B cell (primary cell): ENCODE results near the gene PSMD3. TPM values are rescaled to one million over a fixed set of nuclear protein-coding genes. Genes with fewer than 3 reads are reported as not detected.

Source experiments
- ATAC-seq: fragments of 200-7000 bp; cut with Tn5 transposase; one replicate; pipeline ENCODE4 v1.10.0; 2021; ENCODE audit warnings: low read depth, mild to moderate bottlenecking, moderate number of reproducible peaks, moderate library complexity
- CTCF ChIA-PET: fragments of 350-600 bp; sonication (Branson Sonifier 250); formaldehyde crosslinking; loops from one replicate; lab custom pipeline; 2021; ENCODE audit warnings: antibody characterized with exemption, inconsistent platforms; lab: Charles Lee
- POLR2A ChIA-PET: fragments of 350-600 bp; sonication (Branson Sonifier 250); formaldehyde crosslinking; loops from one replicate; lab custom pipeline; 2021; ENCODE audit warnings: antibody characterized with exemption; lab: Charles Lee
- DNase-seq: peaks from one replicate; pipeline ENCODE4 v3.0.0; 2013
- H2AFZ ChIP-seq: 2 replicates; pipeline ENCODE4 v1.6.1; 2012; ENCODE audit warnings: mild to moderate bottlenecking, low read depth, low read length; ENCODE audit not compliant: insufficient read depth, poor library complexity, severe bottlenecking
- H3K27ac ChIP-seq, 2 donors: 1 replicate in 1 of 2; 2 replicates in 1 of 2; pipeline ENCODE4 v1.5.1; 2012 to 2013; ENCODE audit warnings: low read length in 2 of 2, mild to moderate bottlenecking in 2 of 2, moderate library complexity in 1 of 2
- H3K27me3 ChIP-seq, 4 experiments: fragments of 200-600 bp in 1 of 4; sonication (generic) in 1 of 4; replicated peaks in 1 of 4; 1 replicate in 2 of 4; 2 replicates in 2 of 4; pipeline versions ENCODE4 v1.6.1 to v1.7.0; 2013 to 2016; ENCODE audit warnings: low read length in 3 of 4, mild to moderate bottlenecking in 2 of 4, mixed read lengths in 1 of 4, moderate library complexity in 1 of 4; ENCODE audit not compliant: insufficient read depth in 4 of 4, control insufficient read depth in 3 of 4; ENCODE audit errors: control extremely low read depth in 1 of 4
- H3K36me3 ChIP-seq, 2 experiments: replicated peaks in 1 of 2; 1 replicate in 1 of 2; 2 replicates in 1 of 2; pipeline versions ENCODE4 v1.6.1 to v1.7.1; 2013; ENCODE audit warnings: low read length in 1 of 2; ENCODE audit not compliant: insufficient read depth in 2 of 2, control insufficient read depth in 1 of 2; ENCODE audit errors: control extremely low read depth in 1 of 2, extremely low read depth in 1 of 2
- H3K4me1 ChIP-seq, 2 donors: fragments of 200-600 bp in 1 of 2; sonication (generic) in 1 of 2; 1 replicate in 1 of 2; 2 replicates in 1 of 2; pipeline versions ENCODE4 v1.5.1 to v1.6.1; 2013 to 2017; ENCODE audit warnings: low read length in 2 of 2; ENCODE audit not compliant: control insufficient read depth in 2 of 2, insufficient read depth in 2 of 2
- H3K4me2 ChIP-seq: replicated peaks from 2 replicates; pipeline ENCODE3; 2012; ENCODE audit warnings: mild to moderate bottlenecking, low read depth, low read length; ENCODE audit not compliant: poor library complexity, severe bottlenecking
- H3K4me3 ChIP-seq, 5 experiments: fragments of 200-600 bp in 1 of 5; sonication (generic) in 1 of 5; 1 replicate in 3 of 5; 2 replicates in 2 of 5; pipeline versions ENCODE4 v1.5.1 to v1.7.0; 2011 to 2016; ENCODE audit warnings: low read length in 4 of 5, mild to moderate bottlenecking in 4 of 5, low read depth in 2 of 5, control low read depth in 1 of 5, moderate library complexity in 1 of 5; ENCODE audit not compliant: insufficient read depth in 1 of 5; ENCODE audit errors: control extremely low read depth in 1 of 5, extremely low read depth in 1 of 5
- H3K79me2 ChIP-seq: fragments of 200-600 bp; sonication (generic); one replicate; pipeline ENCODE4 v1.6.0; 2016; ENCODE audit warnings: low read length; ENCODE audit not compliant: control insufficient read depth, insufficient read depth
- H3K9ac ChIP-seq: fragments of 200-600 bp; sonication (generic); 2 replicates; pipeline ENCODE4 v1.6.1; 2017; ENCODE audit warnings: mild to moderate bottlenecking, low read length, moderate library complexity
- H3K9me3 ChIP-seq, 3 donors: one replicate each; pipeline versions ENCODE4 v1.6.1 to v1.7.1; 2013; ENCODE audit warnings: low read length in 2 of 3; ENCODE audit not compliant: control insufficient read depth in 2 of 3, insufficient read depth in 1 of 3; ENCODE audit errors: control extremely low read depth in 1 of 3
- H4K20me1 ChIP-seq: 2 replicates; pipeline ENCODE4 v1.6.0; 2012; ENCODE audit warnings: mild to moderate bottlenecking, low read length; ENCODE audit not compliant: insufficient read depth, control insufficient read depth, poor library complexity, severe bottlenecking
- H3K27ac Mint-ChIP-seq: one replicate; pipeline ENCODE4 v1.8.0; 2021; ENCODE audit warnings: mixed read lengths
- H3K27me3 Mint-ChIP-seq: one replicate; pipeline ENCODE4 v1.8.0; 2021; ENCODE audit warnings: mixed read lengths
- H3K4me1 Mint-ChIP-seq: one replicate; pipeline ENCODE4 v1.8.0; 2021; ENCODE audit warnings: mixed read lengths
- H3K4me3 Mint-ChIP-seq: one replicate; pipeline ENCODE4 v1.8.0; 2021; ENCODE audit warnings: mixed read lengths
- H3K9me3 Mint-ChIP-seq: one replicate; pipeline ENCODE4 v1.8.0; 2022; ENCODE audit warnings: mixed read lengths; ENCODE audit not compliant: insufficient read depth
- CTCF ChIP-seq: fragments of 200-600 bp; IDR thresholded peaks from one replicate; pipeline ENCODE4 v1.8.0; 2022; ENCODE audit warnings: antibody characterized with exemption, mild to moderate bottlenecking
- EZH2 ChIP-seq: IDR thresholded peaks from 2 replicates; pipeline ENCODE4 v1.6.1; 2012; ENCODE audit warnings: borderline replicate concordance, low read depth, mild to moderate bottlenecking, moderate library complexity, low read length; ENCODE audit not compliant: insufficient read depth, poor library complexity, severe bottlenecking
- WGBS: methylation state at CpG from one replicate; pipeline ENCODE4 v1.1.5; 2013; ENCODE audit warnings: missing lambda C conversion rate; ENCODE audit not compliant: insufficient coverage; 5-methylcytosine and 5-hydroxymethylcytosine counted together
- intact Hi-C: fragments of 100-400 bp; cut with micrococcal nuclease; formaldehyde crosslinking; loops from one replicate; pipeline ENCODE4 v1.10.0; 2022
- polyA plus RNA-seq: library from polyadenylated mRNA; depleted of rRNA; stranded (reverse); fragments of >200 nt; gene quantifications from 2 replicates; pipeline ENCODE4 v1.2.3, GENCODE V29; 2012
- total RNA-seq, 2 donors: library from RNA; stranded (reverse); fragments of 120-200 nt in 1 of 2; gene quantifications; 1 replicate in 1 of 2; 2 replicates in 1 of 2; pipeline versions ENCODE4 v1.2.3 to v1.2.4, GENCODE V29; 2013 to 2022

The PSMD3 gene
- total and polyA plus RNA-seq, 2 donors (not counting 1 experiment from before 2014, with no cell fraction given): 72.6 to 76.6 TPM

GRCh38 chr17:40038882-40039513 is 58.4 kb downstream of the PSMD3 start:
- no peak overlapping the region for H3K27ac Mint-ChIP-seq
- no peaks in the 10 kb centered on the region for H4K20me1 ChIP-seq

More at GRCh38 chr17:40038882-40039513, 58.4 kb downstream of the PSMD3 start:
- H3K27me3 Mint-ChIP-seq: no peaks in the 10 kb centered on the region
- ATAC-seq (no peak), DNase-seq (no peak)
- CTCF ChIA-PET: interaction anchor here (0.7 to 5.0 kb wide), 10 partner anchors 12 to 541 kb away, joined by 3 to 52 read pairs (median 4); no protein-coding TSS in a partner anchor
- H3K4me1 Mint-ChIP-seq: no peaks in the 10 kb centered on the region
- POLR2A ChIA-PET: no interaction called here
- H3K9me3 Mint-ChIP-seq: no peaks in the 10 kb centered on the region
- no peaks in the 10 kb centered on the region for H3K4me1 ChIP-seq
- no peaks in the 10 kb centered on the region for H3K27me3 ChIP-seq
- no peak overlapping the region for H3K4me3 Mint-ChIP-seq
- H3K9ac ChIP-seq: no peak overlapping the region
- H3K4me2 ChIP-seq: no peak overlapping the region
- WGBS: 70% methylated on average over 11 of the region's 11 CpGs
- no peak for TF ChIP-seq EZH2
- peak; percentile 28 for TF ChIP-seq CTCF
- no peak overlapping the region for H3K27ac ChIP-seq
- no peak overlapping the region for H2AFZ ChIP-seq
- H3K9me3 ChIP-seq: no peaks in the 10 kb centered on the region
- intact Hi-C loops: loop anchor here (1.0 kb wide), 2 partner anchors 47 to 129 kb away; no protein-coding TSS in a partner anchor
- H3K36me3 ChIP-seq: peaks cover 2 to 28% of the 10 kb centered on the region in 2 experiments
- no peaks in the 10 kb centered on the region for H3K79me2 ChIP-seq
- H3K4me3 ChIP-seq: no peak overlapping the region
